Limb (tissue), 2 donors: Measurements from ENCODE around the gene RGPD8.

Experiments used
- DNase-seq, 2 donors: peaks; one replicate each; pipeline ENCODE4 v3.0.0-alpha.2; 2016; ENCODE audit errors: extremely low spot score in 2 of 2

RGPD8 gene

DNA sequence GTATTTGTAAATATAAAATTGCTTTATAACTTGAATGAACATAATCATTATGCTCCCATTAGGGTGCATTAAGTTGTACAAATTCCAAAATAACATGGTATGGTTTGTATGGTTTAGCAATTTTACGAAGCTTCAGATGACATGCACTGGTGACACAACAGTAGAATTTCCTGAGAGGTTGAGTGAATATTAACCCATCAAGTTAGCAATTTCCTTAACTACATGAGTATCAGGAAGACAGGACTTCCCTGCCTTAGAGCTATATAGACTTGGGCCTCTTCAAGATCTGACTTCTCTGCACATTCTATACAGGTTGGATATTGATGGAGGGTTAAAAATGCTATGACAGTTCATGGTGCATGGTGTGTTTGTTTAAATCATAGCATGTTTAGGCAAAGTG lies 97.8 kb downstream of the RGPD8 start:
- DNase-seq, result no peak

DNA sequence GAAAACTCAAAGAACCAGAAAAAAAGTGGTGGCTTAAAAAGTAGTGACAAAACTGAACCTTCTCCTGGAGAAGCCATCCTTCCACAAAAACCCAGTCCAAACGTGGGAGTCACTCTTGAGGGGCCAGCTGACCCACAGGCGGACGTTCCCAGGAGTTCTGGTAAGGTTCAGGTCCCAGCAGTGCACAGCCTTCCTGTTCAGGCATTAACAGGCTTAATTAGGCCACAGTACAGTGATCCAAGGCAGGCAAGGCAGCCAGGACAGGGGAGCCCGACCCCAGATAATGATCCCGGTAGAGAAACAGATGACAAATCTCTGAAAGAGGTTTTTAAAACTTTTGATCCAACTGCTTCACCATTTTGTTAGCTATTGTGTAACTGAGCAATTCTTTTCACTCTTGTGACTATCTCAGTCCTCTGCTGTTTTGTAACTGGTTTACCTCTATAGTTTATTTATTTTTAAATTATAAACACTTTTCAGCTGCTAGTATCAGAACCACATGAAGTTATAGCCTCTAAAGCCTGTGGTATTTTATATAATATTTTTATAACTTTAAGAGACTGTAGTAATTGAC lies 101.2 kb downstream of the RGPD8 start:
- DNase-seq, result no peak

DNA sequence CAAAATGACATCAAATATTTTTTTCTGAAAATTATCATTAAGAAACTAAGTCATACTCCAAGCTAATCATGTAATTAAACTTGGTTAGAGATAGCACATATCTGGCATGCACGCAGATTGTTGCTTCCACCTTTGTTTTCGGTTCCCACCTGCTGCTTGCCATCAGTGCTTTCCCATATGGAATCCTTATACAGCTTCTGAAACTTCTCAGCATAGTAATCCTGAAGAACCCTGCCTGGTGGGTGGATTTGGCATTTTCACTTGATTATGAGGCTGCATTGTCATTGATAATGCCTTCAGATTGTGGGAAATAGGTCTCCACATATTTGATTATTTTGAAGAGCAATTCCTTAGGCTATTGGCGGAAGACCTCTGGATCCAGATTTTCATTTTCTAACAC lies 110.5 kb downstream of the RGPD8 start:
- no peak for DNase-seq

DNA sequence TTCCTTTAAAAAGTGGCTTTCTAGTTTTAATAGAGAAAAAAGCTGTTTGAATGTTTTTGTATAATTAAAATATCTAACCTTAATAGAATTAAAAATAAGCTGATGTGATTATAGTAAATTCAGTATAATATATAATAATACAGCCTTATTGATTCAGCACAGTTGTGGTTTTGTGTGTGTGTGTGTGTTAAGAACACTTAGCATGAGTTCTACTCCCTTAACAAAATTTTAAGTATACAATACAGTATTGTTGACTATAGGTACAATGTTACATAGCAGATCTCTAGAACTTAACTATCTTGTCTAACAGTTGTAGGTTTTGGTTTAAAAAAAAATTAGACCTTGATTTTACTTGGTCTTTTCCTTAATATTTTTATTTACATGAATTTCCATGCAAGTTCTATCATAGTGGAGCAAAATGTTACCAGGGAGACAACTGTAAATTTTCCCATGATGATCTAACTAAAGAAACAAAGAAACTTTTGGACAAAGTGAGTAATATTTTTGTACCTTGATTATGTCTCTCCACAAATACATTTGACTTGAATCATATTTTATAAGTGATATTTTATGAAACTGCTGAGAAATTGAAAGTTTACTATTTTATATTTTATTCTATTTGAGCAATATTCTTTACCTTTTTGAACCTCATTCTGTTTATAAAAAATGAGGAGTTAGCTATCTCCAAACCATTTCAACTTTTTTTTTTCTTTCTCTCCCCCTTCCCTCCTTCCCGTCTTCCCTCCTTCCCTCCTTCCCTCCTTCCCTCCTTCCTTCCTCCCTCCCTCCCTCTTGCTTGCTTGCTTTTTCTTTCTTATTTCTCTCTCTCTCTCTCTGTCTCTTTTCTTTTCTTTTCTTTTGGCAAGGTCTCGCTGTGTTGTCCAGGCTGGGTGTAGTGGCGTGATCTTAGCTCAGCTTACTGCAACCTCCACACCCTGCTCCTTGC lies 111.8 kb downstream of the RGPD8 start:
- no peak for DNase-seq
